ENCODE results near the gene CCR2.
"Not testable (repeated sequence)": the region's sequence is repeated elsewhere in the genome, so short reads cannot be mapped to it uniquely, and the experiment has no call there.

The CCR2 gene

DNA sequence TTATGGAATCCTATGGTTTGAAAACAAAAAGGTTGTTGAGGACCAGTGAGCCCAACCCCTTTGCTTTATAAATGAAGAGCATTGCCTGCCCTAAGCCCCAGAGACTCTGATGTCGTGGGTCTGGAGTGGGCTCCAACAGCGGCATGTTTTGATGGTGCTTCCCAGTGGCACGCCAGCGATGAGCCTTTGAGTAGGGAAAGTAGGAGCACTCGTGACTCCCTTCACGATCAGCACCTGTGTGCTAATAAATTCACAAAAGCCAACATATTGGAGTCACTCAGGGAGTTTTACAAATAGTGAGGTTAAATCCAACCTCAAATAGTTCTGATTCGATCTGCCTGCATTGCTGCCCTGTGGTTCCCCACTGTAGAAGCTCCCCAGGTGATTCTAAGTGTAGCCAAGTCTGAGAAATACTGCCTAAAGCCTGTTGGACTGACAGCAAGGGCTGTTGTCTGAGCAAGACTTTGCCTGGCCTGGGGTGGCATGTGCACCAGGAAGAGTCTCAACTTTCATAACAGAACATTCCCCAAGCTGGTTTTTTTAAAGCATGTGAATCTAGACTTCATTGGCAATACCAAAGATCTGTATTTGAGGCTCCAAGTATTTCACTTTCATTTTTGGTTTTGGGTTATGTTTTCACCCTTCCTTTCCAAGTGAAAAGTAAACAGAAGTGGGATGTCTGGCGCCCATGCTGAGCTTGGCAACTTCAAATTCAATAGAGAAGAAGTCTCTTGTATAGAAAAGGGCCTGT, 26.7 kb downstream of the CCR2 start:
- DNase-seq, result no peak

DNA sequence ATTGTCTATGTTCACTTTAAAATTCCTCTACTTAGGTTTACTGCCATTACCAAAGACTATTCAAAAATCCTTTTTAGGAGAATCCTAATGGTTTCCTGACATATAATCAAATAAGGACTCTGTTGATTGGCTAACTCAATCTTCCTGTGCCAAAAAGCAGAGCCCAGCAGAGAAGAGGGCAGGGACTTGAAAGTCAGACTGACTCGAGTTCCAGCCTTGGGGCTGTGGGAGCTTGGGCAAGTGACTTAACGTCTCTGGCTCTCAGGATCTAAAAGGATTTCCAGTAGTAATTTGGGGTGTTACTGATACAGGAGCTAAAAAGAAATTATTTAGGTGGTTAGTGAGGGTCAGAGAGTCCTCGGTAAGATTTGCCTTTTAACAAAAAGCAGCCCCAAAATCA, 27.7 kb downstream of the CCR2 start:
- DNase-seq, result no peak

- no peak for DNase-seq
Observed at GRCh38 chr3:46383211-46383950, 29.5 kb downstream of the CCR2 start.

GRCh38 chr3:46383951-46384330, 30.0 kb downstream of the CCR2 start:
- DNase-seq, result no peak

- no peak for DNase-seq
Observed at GRCh38 chr3:46386205-46386604, 32.3 kb downstream of the CCR2 start.

DNA sequence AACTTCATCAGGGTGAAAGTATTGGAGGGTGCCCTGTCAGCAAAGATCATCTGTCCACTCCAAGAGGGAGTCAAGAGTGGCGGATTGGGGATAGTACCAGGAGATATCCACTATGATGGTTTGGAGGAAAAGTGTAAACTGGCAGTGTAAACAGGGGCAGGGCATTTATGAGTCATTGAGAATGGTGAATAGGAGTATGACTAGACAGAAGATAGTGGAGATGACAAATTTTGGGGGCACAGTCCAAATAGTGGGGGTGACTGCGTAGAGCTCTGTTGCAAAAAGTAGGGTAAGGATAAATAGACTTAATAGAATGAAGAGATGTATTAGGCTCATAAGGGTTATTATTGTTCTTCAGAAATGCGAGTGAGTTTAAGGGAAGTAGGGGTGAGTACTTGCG, 34.9 kb downstream of the CCR2 start:
- DNase-seq, result not testable (repeated sequence)

GRCh38 chr3:46389306-46389705, 35.4 kb downstream of the CCR2 start:
- no peak for DNase-seq

DNA sequence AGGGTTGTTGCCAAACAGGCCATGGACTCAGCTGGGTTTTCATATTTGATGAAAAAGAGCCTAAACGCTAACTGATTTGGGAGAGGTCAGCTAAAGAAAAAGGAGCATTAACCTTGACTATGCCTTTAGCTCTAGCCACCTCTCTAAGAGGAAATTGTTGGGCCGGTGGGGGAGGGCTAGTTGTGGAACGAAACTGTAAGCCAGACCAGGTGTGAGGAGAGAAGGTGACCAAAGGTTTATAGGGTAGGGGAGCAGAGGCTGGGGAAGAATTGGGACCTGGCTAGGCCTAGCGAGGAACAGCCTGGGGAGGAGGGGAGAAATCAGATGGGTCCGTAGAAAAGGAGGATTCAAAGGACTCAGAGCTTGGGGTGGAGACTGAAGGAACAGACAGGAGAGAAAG, 37.6 kb downstream of the CCR2 start:
- DNase-seq, result not testable (repeated sequence)

GRCh38 chr3:46393011-46393410, 39.1 kb downstream of the CCR2 start:
- no peak for DNase-seq

- DNase-seq, result no peak
Observed at GRCh38 chr3:46393554-46394434, 39.9 kb downstream of the CCR2 start.

DNA sequence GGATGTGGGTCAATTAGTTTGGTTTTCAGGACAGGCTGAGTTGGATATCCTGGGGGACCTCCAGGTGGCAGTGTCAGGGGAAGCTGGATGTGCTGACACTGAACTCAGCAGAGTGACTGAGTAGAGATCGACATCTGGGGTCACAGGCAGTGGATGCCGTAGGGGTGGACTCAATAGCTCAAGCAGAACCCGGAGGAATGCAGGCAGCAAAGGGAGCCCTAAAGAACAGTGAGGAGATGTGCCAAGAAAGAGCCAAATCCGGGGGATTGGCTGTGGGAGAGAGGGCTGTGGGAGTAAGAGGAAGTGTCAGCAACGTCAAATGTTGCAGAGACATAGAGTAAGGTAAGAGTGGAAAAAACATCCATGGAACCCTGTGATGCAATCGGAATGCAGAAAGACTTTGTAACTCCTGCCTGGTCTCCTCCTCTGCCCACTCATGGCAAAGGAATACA, 41.3 kb downstream of the CCR2 start:
- DNase-seq, result no peak

GRCh38 chr3:46395766-46396530, 42.0 kb downstream of the CCR2 start:
- DNase-seq, result peak in 1 of 2 donors; percentile 41

- DNase-seq, result no peak
Observed at GRCh38 chr3:46397111-46397510, 43.2 kb downstream of the CCR2 start.

DNA sequence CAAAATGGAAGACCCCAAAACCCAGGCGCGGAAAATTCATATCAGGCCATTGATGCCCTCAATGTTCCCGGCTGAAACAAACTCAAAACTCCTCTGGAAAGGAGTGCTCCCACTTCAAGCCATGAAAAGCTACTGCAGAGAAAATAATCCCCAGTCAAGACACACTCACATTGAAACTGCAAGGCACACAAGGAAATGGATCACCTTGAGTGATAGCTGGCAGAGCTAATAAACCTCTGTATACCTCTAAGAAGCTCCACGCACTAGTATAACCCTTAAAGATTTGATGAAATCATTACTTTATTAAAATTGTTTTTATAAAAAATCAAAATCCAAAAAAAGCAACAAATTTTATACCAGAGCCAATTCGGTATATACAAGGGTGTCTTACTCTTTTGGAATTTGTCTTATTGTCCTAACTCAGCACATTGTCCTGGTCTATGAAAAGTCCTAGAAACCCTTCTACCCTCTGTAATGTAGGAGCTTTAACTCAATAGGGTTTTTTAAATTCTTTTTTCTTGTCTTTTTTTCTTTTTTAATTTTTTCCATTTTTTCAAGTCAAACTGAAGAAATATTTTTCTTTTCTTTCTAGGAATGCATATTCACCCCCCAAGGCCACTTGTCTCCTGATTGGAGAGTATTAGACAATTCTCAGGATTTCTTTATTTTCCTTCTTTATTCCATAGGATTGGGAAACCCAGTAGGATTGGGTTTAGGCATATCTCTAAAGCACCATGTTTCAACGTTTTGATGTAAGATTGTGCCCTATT, 44.5 kb downstream of the CCR2 start:
- no peak for DNase-seq

DNA sequence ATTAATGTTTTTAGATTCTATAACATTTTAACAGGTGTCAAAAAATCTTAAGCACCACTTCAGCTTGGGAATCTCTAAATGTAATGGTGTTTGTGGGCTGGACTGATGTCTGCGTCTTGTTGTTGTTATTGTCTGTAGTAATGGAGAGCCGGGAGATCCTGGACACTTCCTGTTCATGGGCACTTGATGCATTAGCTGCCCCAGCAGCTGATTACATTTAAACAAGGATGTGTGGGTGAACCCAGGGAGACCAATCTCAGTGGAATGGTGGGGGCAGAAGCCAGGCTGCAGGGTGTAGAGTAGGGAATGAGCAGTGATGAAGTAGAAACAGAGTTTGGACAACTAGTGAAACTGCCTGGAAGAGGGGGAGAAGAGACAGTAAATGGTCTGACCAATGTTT, 45.2 kb downstream of the CCR2 start:
- no peak for DNase-seq

DNA sequence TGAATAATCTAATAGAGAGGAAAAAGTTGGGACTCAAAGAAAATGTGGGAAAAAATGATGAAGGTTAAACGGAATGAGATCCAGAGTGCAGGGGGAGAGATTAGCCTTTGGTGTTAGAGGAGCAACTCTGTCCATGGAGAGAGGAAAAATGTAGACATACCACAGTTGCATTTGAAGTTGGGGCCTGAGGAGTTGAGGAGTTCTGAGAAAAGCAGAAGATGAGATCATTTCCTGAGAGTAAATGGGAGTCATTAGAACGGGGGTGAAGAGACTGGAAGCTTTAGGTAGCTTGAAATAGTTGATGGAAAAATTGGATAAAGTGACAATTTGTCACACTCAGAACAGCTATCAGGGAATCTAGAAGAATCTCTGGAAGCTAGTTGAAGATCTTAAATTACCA, 45.6 kb downstream of the CCR2 start:
- no peak for DNase-seq

DNA sequence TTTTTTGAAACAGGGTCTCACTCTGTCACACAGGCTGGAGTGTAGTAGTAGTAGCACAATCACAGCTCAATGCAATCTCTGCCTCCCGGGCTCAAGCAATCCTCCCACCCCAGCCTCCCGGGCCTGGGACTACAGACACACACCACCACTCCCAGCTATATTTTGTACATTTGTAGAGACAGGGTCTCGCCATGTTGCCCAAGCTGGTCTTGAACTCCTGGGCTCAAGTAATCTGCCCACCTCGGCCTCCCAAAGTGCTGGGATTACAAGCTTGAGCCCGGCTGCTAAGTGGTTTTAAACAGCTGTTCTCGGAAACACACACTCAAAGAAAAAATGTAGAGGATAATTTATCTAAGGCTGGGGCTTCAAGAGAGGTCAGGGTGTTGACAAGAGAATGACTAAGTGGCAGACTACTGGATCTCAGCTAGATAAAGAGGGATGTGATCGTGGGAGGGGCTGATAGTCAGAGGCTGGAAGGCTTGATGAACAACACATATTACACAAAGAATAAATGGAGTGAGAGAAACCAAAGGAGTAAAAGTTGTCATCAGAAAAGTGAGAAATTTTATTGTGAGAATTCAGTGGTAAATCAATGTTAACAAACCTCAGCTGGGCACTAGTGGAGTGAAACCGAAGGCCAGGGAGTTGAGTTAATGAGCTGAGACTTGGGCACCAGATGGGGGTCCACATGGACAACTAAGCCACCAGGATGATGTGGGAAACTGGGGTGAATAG, 46.3 kb downstream of the CCR2 start:
- no peak for DNase-seq

- no peak for DNase-seq
Observed at GRCh38 chr3:46400846-46401245, 46.9 kb downstream of the CCR2 start.

GRCh38 chr3:46401579-46401978, 47.7 kb downstream of the CCR2 start:
- no peak for DNase-seq

DNA sequence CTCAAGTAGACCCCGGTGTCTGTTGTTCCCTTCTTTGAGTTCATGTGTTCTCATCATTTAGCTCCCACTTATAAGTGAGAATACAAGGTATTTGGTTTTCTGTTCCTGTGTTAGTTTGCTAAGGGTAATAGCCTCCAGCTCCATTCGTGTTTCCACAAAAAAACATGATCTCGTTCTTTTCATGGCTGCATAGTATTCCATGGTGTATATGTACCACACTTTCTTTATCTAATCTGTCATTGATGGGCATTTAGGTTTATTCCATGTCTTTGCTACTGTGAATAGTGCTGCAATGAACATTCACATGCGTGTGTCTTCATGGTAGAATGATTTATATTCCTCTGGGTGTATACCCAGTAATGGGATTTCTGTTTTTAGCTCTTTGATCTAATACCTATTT, 49.0 kb downstream of the CCR2 start:
- not testable (repeated sequence) for DNase-seq

All from CD4-positive, alpha-beta T cell treated with Interleukin-4 for 1 hour (primary cell).